ENCODE results near the gene SMYD3.

The SMYD3 gene

GRCh38 chr1:245915841-245916240 is 591.2 kb downstream of the SMYD3 start:
- Histone ChIP-seq H3K23ac (ENCODE audit: low read length in 2 of 2) (no peak overlapping the region), H3K79me1 (replicated peaks; ENCODE audit: low read length, poor library complexity, severe bottlenecking) (no peaks in the 10 kb centered on the region), H3K4me3 (ENCODE audit: insufficient read depth in 1 of 2, low read depth in 1 of 2, low read length in 2 of 2) (no peak overlapping the region), H3K9me3 (ENCODE audit: control insufficient read depth, low read length) (no peaks in the 10 kb centered on the region), H3K18ac (ENCODE audit: low read depth in 1 of 2, low read length in 2 of 2) (no peak overlapping the region), H3K4me1 (ENCODE audit: control insufficient read depth, insufficient read depth, low read depth, low read length) (no peaks in the 10 kb centered on the region), H2AK5ac (ENCODE audit: low read length, severe bottlenecking) (no peak overlapping the region), H3K4ac (ENCODE audit: low read depth in 1 of 2, low read length in 2 of 2) (no peak overlapping the region), H3K27ac (ENCODE audit: low read length, poor library complexity, severe bottlenecking) (no peak overlapping the region), H4K91ac (ENCODE audit: low read length) (no peak overlapping the region), H4K8ac (ENCODE audit: low read length) (no peak overlapping the region), H2BK120ac (ENCODE audit: low read depth, low read length) (no peak overlapping the region), H3K4me2 (ENCODE audit: low read length, poor library complexity, severe bottlenecking) (no peak overlapping the region), H3K14ac (ENCODE audit: low read length in 2 of 2) (no peak overlapping the region), H3K27me3 (ENCODE audit: control insufficient read depth in 1 of 2, insufficient read depth in 1 of 2, low read length in 2 of 2) (no peaks in the 10 kb centered on the region), H2BK5ac (ENCODE audit: low read depth, low read length, poor library complexity, severe bottlenecking) (no peak overlapping the region), H2BK15ac (ENCODE audit: low read depth, poor library complexity, severe bottlenecking) (no peak overlapping the region), H2BK12ac (ENCODE audit: low read length in 2 of 2) (no peak overlapping the region), H3K36me3 (ENCODE audit: control insufficient read depth in 1 of 2, insufficient read depth in 2 of 2, low read depth in 1 of 2, low read length in 2 of 2) (peaks cover 0 to 15% of the 10 kb centered on the region in 2 experiments), H3K9ac (ENCODE audit: low read length) (no peak overlapping the region), H2AFZ (ENCODE audit: low read depth, low read length) (no peak overlapping the region)
- DNase-seq = no peak
- WGBS = no CpG with 5 or more reads among the region's 2 CpGs

- Histone ChIP-seq H4K8ac (ENCODE audit: low read length) (no peak overlapping the region), H2BK120ac (ENCODE audit: low read depth, low read length) (no peak overlapping the region), H3K23ac (ENCODE audit: low read length in 2 of 2) (no peak overlapping the region), H3K4me3 (ENCODE audit: insufficient read depth in 1 of 2, low read depth in 1 of 2, low read length in 2 of 2) (no peak overlapping the region), H2BK5ac (ENCODE audit: low read depth, low read length, poor library complexity, severe bottlenecking) (no peak overlapping the region), H3K27ac (ENCODE audit: low read length, poor library complexity, severe bottlenecking) (no peak overlapping the region), H3K79me1 (replicated peaks; ENCODE audit: low read length, poor library complexity, severe bottlenecking) (no peaks in the 10 kb centered on the region), H2AK5ac (ENCODE audit: low read length, severe bottlenecking) (no peak overlapping the region), H3K18ac (ENCODE audit: low read depth in 1 of 2, low read length in 2 of 2) (no peak overlapping the region), H3K4ac (ENCODE audit: low read depth in 1 of 2, low read length in 2 of 2) (no peak overlapping the region), H3K14ac (ENCODE audit: low read length in 2 of 2) (no peak overlapping the region), H2BK15ac (ENCODE audit: low read depth, poor library complexity, severe bottlenecking) (no peak overlapping the region), H2AFZ (ENCODE audit: low read depth, low read length) (no peak overlapping the region), H3K36me3 (ENCODE audit: control insufficient read depth in 1 of 2, insufficient read depth in 2 of 2, low read depth in 1 of 2, low read length in 2 of 2) (peaks cover 0 to 15% of the 10 kb centered on the region in 2 experiments), H2BK12ac (ENCODE audit: low read length in 2 of 2) (no peak overlapping the region), H3K4me1 (ENCODE audit: control insufficient read depth, insufficient read depth, low read depth, low read length) (no peaks in the 10 kb centered on the region), H3K4me2 (ENCODE audit: low read length, poor library complexity, severe bottlenecking) (no peak overlapping the region), H4K91ac (ENCODE audit: low read length) (no peak overlapping the region), H3K27me3 (ENCODE audit: control insufficient read depth in 1 of 2, insufficient read depth in 1 of 2, low read length in 2 of 2) (no peaks in the 10 kb centered on the region), H3K9me3 (ENCODE audit: control insufficient read depth, low read length) (no peaks in the 10 kb centered on the region), H3K9ac (ENCODE audit: low read length) (no peak overlapping the region)
- DNase-seq = no peak
- 92% methylated on average over 4 of the region's 5 CpGs for whole genome bisulfite sequencing
Observed at GRCh38 chr1:245915406-245915805, 591.7 kb downstream of the SMYD3 start.

GRCh38 chr1:245908543-245908942 is 598.5 kb downstream of the SMYD3 start:
- Histone ChIP-seq H3K9ac (ENCODE audit: low read length) (no peak overlapping the region), H3K18ac (ENCODE audit: low read depth in 1 of 2, low read length in 2 of 2) (no peak overlapping the region), H4K91ac (ENCODE audit: low read length) (no peak overlapping the region), H3K9me3 (ENCODE audit: control insufficient read depth, low read length) (no peaks in the 10 kb centered on the region), H3K27ac (ENCODE audit: low read length, poor library complexity, severe bottlenecking) (no peak overlapping the region), H3K14ac (ENCODE audit: low read length in 2 of 2) (no peak overlapping the region), H3K4ac (ENCODE audit: low read depth in 1 of 2, low read length in 2 of 2) (no peak overlapping the region), H2BK5ac (ENCODE audit: low read depth, low read length, poor library complexity, severe bottlenecking) (no peak overlapping the region), H2BK120ac (ENCODE audit: low read depth, low read length) (no peak overlapping the region), H4K8ac (ENCODE audit: low read length) (no peak overlapping the region), H3K4me1 (ENCODE audit: control insufficient read depth, insufficient read depth, low read depth, low read length) (no peaks in the 10 kb centered on the region), H2BK12ac (ENCODE audit: low read length in 2 of 2) (no peak overlapping the region), H3K4me3 (ENCODE audit: insufficient read depth in 1 of 2, low read depth in 1 of 2, low read length in 2 of 2) (no peak overlapping the region), H3K36me3 (ENCODE audit: control insufficient read depth in 1 of 2, insufficient read depth in 2 of 2, low read depth in 1 of 2, low read length in 2 of 2) (peaks cover 0 to 10% of the 10 kb centered on the region in 2 experiments), H2AK5ac (ENCODE audit: low read length, severe bottlenecking) (no peak overlapping the region), H2AFZ (ENCODE audit: low read depth, low read length) (no peak overlapping the region), H2BK15ac (ENCODE audit: low read depth, poor library complexity, severe bottlenecking) (no peak overlapping the region), H3K27me3 (ENCODE audit: control insufficient read depth in 1 of 2, insufficient read depth in 1 of 2, low read length in 2 of 2) (no peaks in the 10 kb centered on the region), H3K23ac (ENCODE audit: low read length in 2 of 2) (no peak overlapping the region), H3K79me1 (replicated peaks; ENCODE audit: low read length, poor library complexity, severe bottlenecking) (peaks cover 2% of the 10 kb centered on the region), H3K4me2 (ENCODE audit: low read length, poor library complexity, severe bottlenecking) (no peak overlapping the region)
- DNase-seq = no peak

- H3K36me3 ChIP-seq (ENCODE audit: control insufficient read depth in 1 of 2, insufficient read depth in 2 of 2, low read depth in 1 of 2, low read length in 2 of 2) = peaks cover 0 to 10% of the 10 kb centered on the region in 2 experiments
- no peak overlapping the region for H3K4me3 ChIP-seq (ENCODE audit: insufficient read depth in 1 of 2, low read depth in 1 of 2, low read length in 2 of 2)
- H4K91ac ChIP-seq (ENCODE audit: low read length) = no peak overlapping the region
- H2BK120ac ChIP-seq (ENCODE audit: low read depth, low read length) = no peak overlapping the region
- H3K23ac ChIP-seq (ENCODE audit: low read length in 2 of 2) = no peak overlapping the region
- no peak overlapping the region for H3K18ac ChIP-seq (ENCODE audit: low read depth in 1 of 2, low read length in 2 of 2)
- no peak overlapping the region for H2AFZ ChIP-seq (ENCODE audit: low read depth, low read length)
- no peak overlapping the region for H3K14ac ChIP-seq (ENCODE audit: low read length in 2 of 2)
- no peak overlapping the region for H4K8ac ChIP-seq (ENCODE audit: low read length)
- H3K4me2 ChIP-seq (ENCODE audit: low read length, poor library complexity, severe bottlenecking) = no peak overlapping the region
- H3K27ac ChIP-seq (ENCODE audit: low read length, poor library complexity, severe bottlenecking) = no peak overlapping the region
- no peak overlapping the region for H2BK5ac ChIP-seq (ENCODE audit: low read depth, low read length, poor library complexity, severe bottlenecking)
- no peaks in the 10 kb centered on the region for H3K27me3 ChIP-seq (ENCODE audit: control insufficient read depth in 1 of 2, insufficient read depth in 1 of 2, low read length in 2 of 2)
- no peak overlapping the region for H3K4ac ChIP-seq (ENCODE audit: low read depth in 1 of 2, low read length in 2 of 2)
- H3K79me1 ChIP-seq (replicated peaks; ENCODE audit: low read length, poor library complexity, severe bottlenecking) = peaks cover 2% of the 10 kb centered on the region
- DNase-seq = no peak
- H3K4me1 ChIP-seq (ENCODE audit: control insufficient read depth, insufficient read depth, low read depth, low read length) = no peaks in the 10 kb centered on the region
- WGBS = 100% methylated on average over 1 of the region's 1 CpG
- H2BK12ac ChIP-seq (ENCODE audit: low read length in 2 of 2) = no peak overlapping the region
- no peak overlapping the region for H2AK5ac ChIP-seq (ENCODE audit: low read length, severe bottlenecking)
- no peak overlapping the region for H2BK15ac ChIP-seq (ENCODE audit: low read depth, poor library complexity, severe bottlenecking)
- H3K9ac ChIP-seq (ENCODE audit: low read length) = no peak overlapping the region
- H3K9me3 ChIP-seq (ENCODE audit: control insufficient read depth, low read length) = no peaks in the 10 kb centered on the region
Observed at GRCh38 chr1:245906207-245906606, 600.9 kb downstream of the SMYD3 start.
